A673 (cell line): ENCODE measurements around the gene EGFR.

Experiments
- CTCF ChIP-seq: fragments of 300-800, 200-600 bp; sonication (generic); conservative IDR thresholded peaks from 2 replicates; pipeline ENCODE4 v1.5.1; 2017; ENCODE audit warnings: low read depth, mild to moderate bottlenecking, antibody characterized with exemption, low read length, moderate library complexity, mixed read lengths
- EZH2 ChIP-seq: fragments of 200-600 bp; sonication (generic); IDR thresholded peaks from 2 replicates; pipeline ENCODE4 v1.6.1; 2017; ENCODE audit warnings: borderline replicate concordance, low read depth, mild to moderate bottlenecking, mixed read lengths, antibody characterized with exemption, low read length; ENCODE audit not compliant: poor library complexity, severe bottlenecking

DNA sequence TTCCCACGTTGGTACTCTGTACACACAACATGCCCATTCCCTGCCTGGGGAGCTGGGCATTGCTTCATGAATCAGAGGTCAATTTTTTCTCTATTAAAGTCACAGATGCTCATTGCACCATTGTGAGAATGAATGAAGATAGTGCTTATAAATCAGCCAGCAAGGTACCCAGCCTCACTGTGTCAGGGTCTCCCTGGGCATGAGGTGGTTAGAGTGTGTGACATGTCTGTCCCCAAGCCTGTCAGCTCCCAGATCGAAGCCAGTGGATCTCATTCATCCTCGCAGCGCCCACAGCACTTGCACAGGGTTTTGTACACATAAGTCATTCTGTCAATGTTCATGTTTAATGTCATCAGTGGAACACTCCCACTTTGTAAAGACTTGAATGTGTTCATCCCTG is 126.8 kb downstream of the EGFR start:
- TF ChIP-seq EZH2 (no peak), CTCF (no peak)
